HEK293 (cell line): ENCODE data around the gene INSM1.

Experiments used
- BCL11B ChIP-seq: fragments of 450-650 bp; formaldehyde crosslinking; IDR thresholded peaks from 2 replicates; pipeline ENCODE4 v1.5.1; 2016; ENCODE audit warnings: low read depth, missing biosample characterization, missing genetic modification characterization
- EGR2 ChIP-seq: fragments of 450-650 bp; formaldehyde crosslinking; IDR thresholded peaks from 2 replicates; pipeline ENCODE4 v1.5.1; 2016; ENCODE audit warnings: low read depth, missing biosample characterization, missing genetic modification characterization
- FEZF1 ChIP-seq: fragments of 450-650 bp; formaldehyde crosslinking; IDR thresholded peaks from 2 replicates; pipeline ENCODE4 v1.5.1; 2016; ENCODE audit warnings: missing biosample characterization, missing genetic modification characterization
- HOXD13 ChIP-seq: sonication (generic); formaldehyde crosslinking; IDR thresholded peaks from 2 replicates; pipeline ENCODE4 v1.8.0; 2022; ENCODE audit warnings: missing genetic modification reagents, borderline replicate concordance
- KLF1 ChIP-seq: fragments of 450-650 bp; formaldehyde crosslinking; IDR thresholded peaks from 2 replicates; pipeline ENCODE4 v1.5.1; 2016; ENCODE audit warnings: missing biosample characterization, missing genetic modification characterization
- PRDM4 ChIP-seq: fragments of 450-650 bp; formaldehyde crosslinking; IDR thresholded peaks from 2 replicates; pipeline ENCODE4 v1.5.1; 2017; ENCODE audit warnings: missing biosample characterization, missing genetic modification characterization
- SCRT2 ChIP-seq: fragments of 450-650 bp; formaldehyde crosslinking; IDR thresholded peaks from 2 replicates; pipeline ENCODE4 v1.5.1; 2016; ENCODE audit warnings: missing biosample characterization, missing genetic modification characterization
- SETDB1 ChIP-seq: IDR thresholded peaks from one replicate; pipeline ENCODE4 v1.6.1; 2017; ENCODE audit warnings: mild to moderate bottlenecking, low read length, moderate library complexity, mixed read lengths; ENCODE audit not compliant: insufficient read length
- WT1 ChIP-seq: fragments of 450-650 bp; formaldehyde crosslinking; IDR thresholded peaks from 2 replicates; pipeline ENCODE4 v1.5.1; 2016; ENCODE audit warnings: missing biosample characterization, missing genetic modification characterization
- ZBTB20 ChIP-seq: fragments of 450-650 bp; formaldehyde crosslinking; IDR thresholded peaks from 2 replicates; pipeline ENCODE4 v1.5.1; 2016; ENCODE audit warnings: missing biosample characterization, missing genetic modification characterization
- ZNF175 ChIP-seq: fragments of 450-650 bp; formaldehyde crosslinking; IDR thresholded peaks from 2 replicates; pipeline ENCODE4 v1.5.1; 2016; ENCODE audit warnings: missing biosample characterization, missing genetic modification characterization
- ZNF280D ChIP-seq: fragments of 450-650 bp; formaldehyde crosslinking; IDR thresholded peaks from 2 replicates; pipeline ENCODE4 v1.5.1; 2016; ENCODE audit warnings: missing biosample characterization, missing genetic modification characterization
- ZNF350 ChIP-seq: fragments of 450-650 bp; formaldehyde crosslinking; IDR thresholded peaks from 2 replicates; pipeline ENCODE4 v1.5.0; 2017; ENCODE audit warnings: missing biosample characterization, mild to moderate bottlenecking, missing genetic modification characterization
- ZNF473 ChIP-seq: fragments of 450-650 bp; formaldehyde crosslinking; IDR thresholded peaks from 2 replicates; pipeline ENCODE4 v1.5.1; 2017; ENCODE audit warnings: missing biosample characterization, missing genetic modification characterization
- ZNF521 ChIP-seq: fragments of 450-650 bp; formaldehyde crosslinking; IDR thresholded peaks from 2 replicates; pipeline ENCODE4 v1.5.1; 2017; ENCODE audit warnings: missing biosample characterization, mild to moderate bottlenecking, missing genetic modification characterization
- ZNF585B ChIP-seq: fragments of 450-650 bp; formaldehyde crosslinking; IDR thresholded peaks from 2 replicates; pipeline ENCODE4 v1.5.1; 2016; ENCODE audit warnings: missing biosample characterization, missing genetic modification characterization
- ZNF692 ChIP-seq: fragments of 450-650 bp; formaldehyde crosslinking; IDR thresholded peaks from 2 replicates; pipeline ENCODE4 v1.5.1; 2016; ENCODE audit warnings: missing biosample characterization, missing genetic modification characterization
- ZNF701 ChIP-seq: fragments of 450-650 bp; formaldehyde crosslinking; IDR thresholded peaks from 2 replicates; pipeline ENCODE4 v1.5.1; 2016; ENCODE audit warnings: missing biosample characterization, missing genetic modification characterization
- ZNF830 ChIP-seq: fragments of 450-650 bp; IDR thresholded peaks from 2 replicates; pipeline ENCODE4 v1.5.0; 2018; ENCODE audit warnings: missing biosample characterization, missing genetic modification characterization, low read depth, mild to moderate bottlenecking, moderate library complexity
- ZXDB ChIP-seq: fragments of 450-650 bp; formaldehyde crosslinking; IDR thresholded peaks from 2 replicates; pipeline ENCODE4 v1.5.1; 2016; ENCODE audit warnings: missing biosample characterization, missing genetic modification characterization
- TF ChIP-seq, protein P1 (sequence below): fragments of 450-650 bp; formaldehyde crosslinking; IDR thresholded peaks from 2 replicates; pipeline ENCODE4 v1.5.1; 2016; ENCODE audit warnings: missing biosample characterization, missing genetic modification characterization
- TF ChIP-seq, protein P2 (sequence below): fragments of 450-650 bp; formaldehyde crosslinking; optimal IDR thresholded peaks from 2 replicates; pipeline ENCODE3; 2016; ENCODE audit warnings: missing biosample characterization, mild to moderate bottlenecking, missing genetic modification characterization
- TF ChIP-seq, protein P3 (sequence below): fragments of 450-650 bp; formaldehyde crosslinking; IDR thresholded peaks from 2 replicates; pipeline ENCODE4 v1.5.1; 2016; ENCODE audit warnings: missing biosample characterization, missing genetic modification characterization
- TF ChIP-seq, protein P4 (sequence below): fragments of 450-650 bp; formaldehyde crosslinking; IDR thresholded peaks from 2 replicates; pipeline ENCODE4 v1.5.1; 2016; ENCODE audit warnings: missing biosample characterization, missing genetic modification characterization, borderline replicate concordance
- TF ChIP-seq, protein P5 (sequence below): fragments of 450-650 bp; formaldehyde crosslinking; IDR thresholded peaks from 2 replicates; pipeline ENCODE4 v1.5.1; 2016; ENCODE audit warnings: missing biosample characterization, missing genetic modification characterization

Gene INSM1

GRCh38 chr20:20412750-20413149 is 44.8 kb downstream of the INSM1 start (continued):
- TF ChIP-seq ZNF692 (no peak), ZNF701 (no peak), FEZF1 (tag by site-specific recombination) (peak; percentile 80), ZNF585B (tag by site-specific recombination) (no peak), ZBTB20 (tag by site-specific recombination) (0 out of 2 replicates have a peak, but pooled peaks have one; percentile 14), BCL11B (tag by site-specific recombination) (no peak), ZNF830 (no peak), EGR2 (tag by site-specific recombination) (no peak), ZNF521 (tag by site-specific recombination) (no peak), PRDM4 (tag by site-specific recombination) (peak; percentile 78), WT1 (tag by site-specific recombination) (no peak), SETDB1 (no peak), ZNF280D (tag by site-specific recombination) (no peak), KLF1 (tag by site-specific recombination) (no peak), ZNF175 (tag by site-specific recombination) (no peak), ZNF350 (tag by site-specific recombination) (no peak), SCRT2 (no peak), ZXDB (tag by site-specific recombination) (no peak), HOXD13 (no peak), ZNF473 (tag by site-specific recombination) (no peak)
- TF ChIP-seq, protein P1, sequence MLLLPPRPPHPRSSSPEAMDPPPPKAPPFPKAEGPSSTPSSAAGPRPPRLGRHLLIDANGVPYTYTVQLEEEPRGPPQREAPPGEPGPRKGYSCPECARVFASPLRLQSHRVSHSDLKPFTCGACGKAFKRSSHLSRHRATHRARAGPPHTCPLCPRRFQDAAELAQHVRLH (tag by site-specific recombination): no peak
- TF ChIP-seq, protein P2, sequence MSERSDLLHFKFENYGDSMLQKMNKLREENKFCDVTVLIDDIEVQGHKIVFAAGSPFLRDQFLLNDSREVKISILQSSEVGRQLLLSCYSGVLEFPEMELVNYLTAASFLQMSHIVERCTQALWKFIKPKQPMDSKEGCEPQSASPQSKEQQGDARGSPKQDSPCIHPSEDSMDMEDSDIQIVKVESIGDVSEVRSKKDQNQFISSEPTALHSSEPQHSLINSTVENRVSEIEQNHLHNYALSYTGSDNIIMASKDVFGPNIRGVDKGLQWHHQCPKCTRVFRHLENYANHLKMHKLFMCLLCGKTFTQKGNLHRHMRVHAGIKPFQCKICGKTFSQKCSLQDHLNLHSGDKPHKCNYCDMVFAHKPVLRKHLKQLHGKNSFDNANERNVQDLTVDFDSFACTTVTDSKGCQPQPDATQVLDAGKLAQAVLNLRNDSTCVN: no peak
- TF ChIP-seq, protein P3, sequence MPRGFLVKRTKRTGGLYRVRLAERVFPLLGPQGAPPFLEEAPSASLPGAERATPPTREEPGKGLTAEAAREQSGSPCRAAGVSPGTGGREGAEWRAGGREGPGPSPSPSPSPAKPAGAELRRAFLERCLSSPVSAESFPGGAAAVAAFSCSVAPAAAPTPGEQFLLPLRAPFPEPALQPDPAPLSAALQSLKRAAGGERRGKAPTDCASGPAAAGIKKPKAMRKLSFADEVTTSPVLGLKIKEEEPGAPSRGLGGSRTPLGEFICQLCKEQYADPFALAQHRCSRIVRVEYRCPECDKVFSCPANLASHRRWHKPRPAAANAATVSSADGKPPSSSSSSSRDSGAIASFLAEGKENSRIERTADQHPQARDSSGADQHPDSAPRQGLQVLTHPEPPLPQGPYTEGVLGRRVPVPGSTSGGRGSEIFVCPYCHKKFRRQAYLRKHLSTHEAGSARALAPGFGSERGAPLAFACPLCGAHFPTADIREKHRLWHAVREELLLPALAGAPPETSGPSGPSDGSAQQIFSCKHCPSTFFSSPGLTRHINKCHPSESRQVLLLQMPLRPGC: peak; percentile 47; the same call in 1 of the 2 replicates
- TF ChIP-seq, protein P4, sequence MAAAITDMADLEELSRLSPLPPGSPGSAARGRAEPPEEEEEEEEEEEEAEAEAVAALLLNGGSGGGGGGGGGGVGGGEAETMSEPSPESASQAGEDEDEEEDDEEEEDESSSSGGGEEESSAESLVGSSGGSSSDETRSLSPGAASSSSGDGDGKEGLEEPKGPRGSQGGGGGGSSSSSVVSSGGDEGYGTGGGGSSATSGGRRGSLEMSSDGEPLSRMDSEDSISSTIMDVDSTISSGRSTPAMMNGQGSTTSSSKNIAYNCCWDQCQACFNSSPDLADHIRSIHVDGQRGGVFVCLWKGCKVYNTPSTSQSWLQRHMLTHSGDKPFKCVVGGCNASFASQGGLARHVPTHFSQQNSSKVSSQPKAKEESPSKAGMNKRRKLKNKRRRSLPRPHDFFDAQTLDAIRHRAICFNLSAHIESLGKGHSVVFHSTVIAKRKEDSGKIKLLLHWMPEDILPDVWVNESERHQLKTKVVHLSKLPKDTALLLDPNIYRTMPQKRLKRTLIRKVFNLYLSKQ (tag by site-specific recombination): no peak
- TF ChIP-seq, protein P5, sequence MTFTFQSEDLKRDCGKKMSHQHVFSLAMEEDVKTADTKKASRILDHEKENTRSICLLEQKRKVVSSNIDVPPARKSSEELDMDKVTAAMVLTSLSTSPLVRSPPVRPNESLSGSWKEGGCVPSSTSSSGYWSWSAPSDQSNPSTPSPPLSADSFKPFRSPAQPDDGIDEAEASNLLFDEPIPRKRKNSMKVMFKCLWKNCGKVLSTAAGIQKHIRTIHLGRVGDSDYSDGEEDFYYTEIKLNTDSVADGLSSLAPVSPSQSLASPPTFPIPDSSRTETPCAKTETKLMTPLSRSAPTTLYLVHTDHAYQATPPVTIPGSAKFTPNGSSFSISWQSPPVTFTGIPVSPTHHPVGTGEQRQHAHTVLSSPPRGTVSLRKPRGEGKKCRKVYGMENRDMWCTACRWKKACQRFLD (tag by site-specific recombination): no peak
